ENCODE measurements around the gene RNU1-2. TPM values are rescaled to one million over a fixed set of nuclear protein-coding genes. Genes with fewer than 3 reads are reported as not detected.

RNU1-2 gene
- total RNA-seq, 2 experiments from 2014 or later = 4,982 to 5,937 TPM

Small RNA genes within 50 kb of the gene (microRNA-seq; reads per million reads assigned to microRNA genes)
- not detected for gene MIR3675 (ENCODE audit: borderline microRNAs expressed, borderline replicate concordance)

Other genes starting within 250 kb of the RNU1-2 start
- 1,000 to 10,000 TPM; 4,982 to 5,937 TPM for gene RNU1-3, start 229.0 kb upstream of the RNU1-2 start, total RNA-seq
- gene RNU1-4, start 155.5 kb upstream of the RNU1-2 start, total RNA-seq = 1,000 to 10,000 TPM; 4,982 to 5,937 TPM
- 10 to 100 TPM; 47.4 to 49.7 TPM for gene CROCC, start 26.0 kb downstream of the RNU1-2 start, total RNA-seq
- not detected for gene MFAP2, start 84.6 kb downstream of the RNU1-2 start, total RNA-seq
- gene ATP13A2, start 115.9 kb downstream of the RNU1-2 start, total RNA-seq = 10 to 100 TPM; 27.0 to 30.6 TPM
- gene SDHB, start 158.1 kb downstream of the RNU1-2 start, total RNA-seq = 10 to 100 TPM; 53.9 to 56.2 TPM
- under 1 TPM; 0.25 to 0.30 TPM for gene PADI2, start 223.5 kb downstream of the RNU1-2 start, total RNA-seq

All from CD4-positive, alpha-beta T cell (primary cell).